ENCODE measurements around the gene CD38. TPM values are rescaled to one million over a fixed set of nuclear protein-coding genes. Genes with fewer than 3 reads are reported as not detected.
"Not testable (repeated sequence)": the region's sequence is repeated elsewhere in the genome, so short reads cannot be mapped to it uniquely, and the experiment has no call there.

Gene CD38
- total RNA-seq, 1 experiment from 2014 or later: not detected

DNA sequence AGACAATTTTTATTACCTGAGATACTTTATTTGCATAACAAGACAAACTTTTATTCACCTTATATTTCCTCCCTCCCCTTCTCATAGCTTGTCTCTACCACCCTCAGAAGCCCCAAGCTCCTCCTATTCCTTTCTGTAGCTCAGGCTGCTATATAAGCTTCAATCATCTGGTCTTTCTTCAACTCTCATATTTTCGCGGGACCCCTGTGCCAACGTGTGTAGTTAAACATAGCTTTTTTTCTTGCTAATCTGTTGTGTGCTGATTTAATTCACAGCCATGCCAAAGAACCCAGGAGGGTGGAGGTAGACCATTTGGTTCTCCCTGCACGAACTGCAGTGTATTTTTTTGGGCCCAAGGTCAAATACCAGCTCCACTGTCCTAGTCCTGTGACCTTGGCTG lies 21.1 kb upstream of the CD38 start:
- Mint-ChIP-seq H3K27me3 (ENCODE audit: insufficient read depth, unreplicated experiment) (no peaks in the 10 kb centered on the region), H3K4me3 (ENCODE audit: unreplicated experiment) (no peak overlapping the region), H3K9me3 (ENCODE audit: unreplicated experiment) (no peaks in the 10 kb centered on the region), H3K36me3 (ENCODE audit: insufficient read depth, unreplicated experiment) (no peaks in the 10 kb centered on the region), H3K27ac (ENCODE audit: low read depth, unreplicated experiment) (no peak overlapping the region), H3K4me1 (ENCODE audit: insufficient read depth, unreplicated experiment) (peaks cover 5% of the 10 kb centered on the region)
- ChIA-PET CTCF (interaction anchor here (0.7 to 2.9 kb wide), 10 partner anchors 12 to 855 kb away, joined by 3 to 11 read pairs (median 3); no protein-coding TSS in a partner anchor), POLR2A (interaction anchor here (0.7 to 1.0 kb wide), 2 partner anchors 278 to 1414 kb away, joined by 3 read pairs; no protein-coding TSS in a partner anchor)
- no peak for DNase-seq (ENCODE audit: unreplicated experiment)
- no peak for TF ChIP-seq CTCF (IDR thresholded peaks at IDR 0.05; ENCODE audit: unreplicated experiment)
- intact Hi-C loops (cut with micrococcal nuclease): no loop called here
- no TSS peak for BruUV-seq (replicated peaks)

GRCh38 chr4:15758294-15758693 lies 19.8 kb upstream of the CD38 start:
- Mint-ChIP-seq H3K27me3 (ENCODE audit: insufficient read depth, unreplicated experiment) (no peaks in the 10 kb centered on the region), H3K36me3 (ENCODE audit: insufficient read depth, unreplicated experiment) (no peaks in the 10 kb centered on the region), H3K9me3 (ENCODE audit: unreplicated experiment) (no peaks in the 10 kb centered on the region), H3K27ac (ENCODE audit: low read depth, unreplicated experiment) (no peak overlapping the region), H3K4me1 (ENCODE audit: insufficient read depth, unreplicated experiment) (peaks cover 5% of the 10 kb centered on the region), H3K4me3 (ENCODE audit: unreplicated experiment) (no peak overlapping the region)
- POLR2A ChIA-PET: no interaction called here
- CTCF ChIA-PET: interaction anchor here (0.6 to 2.9 kb wide), 4 partner anchors 9 to 47 kb away, joined by 3 to 11 read pairs (median 4); no protein-coding TSS in a partner anchor
- intact Hi-C loops (cut with micrococcal nuclease): loop anchor here (2.0 kb wide), 1 partner anchor 279 kb away; no protein-coding TSS in a partner anchor
- no peak for DNase-seq (ENCODE audit: unreplicated experiment)
- no peak for TF ChIP-seq CTCF (IDR thresholded peaks at IDR 0.05; ENCODE audit: unreplicated experiment)
- no TSS peak for BruUV-seq (replicated peaks)

DNA sequence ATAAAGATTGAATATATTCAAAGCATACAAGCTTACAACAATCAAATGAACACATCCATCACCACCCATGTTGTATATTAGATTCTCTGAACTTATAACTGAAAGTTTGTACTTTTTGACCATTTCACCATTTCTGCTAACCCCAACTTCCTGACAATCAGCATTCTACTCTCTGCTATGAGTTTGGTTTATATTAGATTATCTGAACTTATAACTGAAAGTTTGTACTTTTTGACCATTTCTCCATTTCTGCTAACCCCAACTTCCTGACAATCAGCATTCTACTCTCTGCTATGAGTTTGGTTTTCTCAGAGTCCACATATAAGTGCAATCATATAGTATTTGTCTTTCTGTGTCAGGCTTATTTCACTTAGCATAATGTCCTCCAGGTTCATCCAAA lies 15.7 kb upstream of the CD38 start:
- H3K9me3 Mint-ChIP-seq (ENCODE audit: unreplicated experiment); H3K36me3 Mint-ChIP-seq (ENCODE audit: insufficient read depth, unreplicated experiment); H3K27me3 Mint-ChIP-seq (ENCODE audit: insufficient read depth, unreplicated experiment); DNase-seq (ENCODE audit: unreplicated experiment); H3K4me3 Mint-ChIP-seq (ENCODE audit: unreplicated experiment); BruUV-seq (replicated peaks); H3K4me1 Mint-ChIP-seq (ENCODE audit: insufficient read depth, unreplicated experiment); intact Hi-C loops (cut with micrococcal nuclease); H3K27ac Mint-ChIP-seq (ENCODE audit: low read depth, unreplicated experiment): not testable (repeated sequence)
- CTCF ChIA-PET: interaction anchor here (0.6 kb wide), 1 partner anchor 304 kb away, joined by 5 read pairs; no protein-coding TSS in a partner anchor
- POLR2A ChIA-PET: interaction anchor here (0.6 kb wide), 1 partner anchor 113 kb away, joined by 3 read pairs; no protein-coding TSS in a partner anchor

DNA sequence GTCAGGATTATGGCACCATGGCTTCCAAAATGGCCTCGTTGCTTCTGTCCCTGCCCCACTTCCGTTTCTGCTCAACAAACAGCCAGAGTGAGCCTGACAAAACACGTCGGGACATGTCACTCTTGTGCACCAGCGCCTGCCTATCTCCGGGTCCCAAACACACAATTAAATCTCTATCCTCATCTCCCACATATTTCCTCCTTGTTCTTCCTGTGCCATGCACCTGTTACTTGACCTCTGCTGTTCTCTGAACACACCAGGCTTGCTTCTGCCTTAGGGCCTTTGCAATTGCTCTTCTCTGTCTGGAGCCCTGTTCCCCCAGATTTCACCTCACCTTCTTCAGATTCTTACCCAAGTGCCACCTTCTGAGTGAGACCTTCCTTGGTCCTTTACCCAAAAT lies 12.7 kb upstream of the CD38 start:
- peaks cover 5% of the 10 kb centered on the region for H3K4me1 Mint-ChIP-seq (ENCODE audit: insufficient read depth, unreplicated experiment)
- ChIA-PET CTCF (interaction anchor here (0.6 kb wide), 1 partner anchor 236 kb away, joined by 3 read pairs; no protein-coding TSS in a partner anchor), POLR2A (no interaction called here)
- TF ChIP-seq CTCF (IDR thresholded peaks at IDR 0.05; ENCODE audit: unreplicated experiment): no peak
- H3K36me3 Mint-ChIP-seq (ENCODE audit: insufficient read depth, unreplicated experiment): no peaks in the 10 kb centered on the region
- intact Hi-C loops (cut with micrococcal nuclease): no loop called here
- no TSS peak for BruUV-seq (replicated peaks)
- no peaks in the 10 kb centered on the region for H3K27me3 Mint-ChIP-seq (ENCODE audit: insufficient read depth, unreplicated experiment)
- DNase-seq (ENCODE audit: unreplicated experiment): no peak
- H3K9me3 Mint-ChIP-seq (ENCODE audit: unreplicated experiment): peaks cover 8% of the 10 kb centered on the region
- H3K27ac Mint-ChIP-seq (ENCODE audit: low read depth, unreplicated experiment): no peak overlapping the region
- H3K4me3 Mint-ChIP-seq (ENCODE audit: unreplicated experiment): no peak overlapping the region

Measured in MCF 10A (cell line).